Spinal cord (tissue), 10 donors: ENCODE measurements around the gene STAT5B. TPM values are rescaled to one million over a fixed set of nuclear protein-coding genes. Genes with fewer than 3 reads are reported as not detected.
"Not testable (repeated sequence)": the region's sequence is repeated elsewhere in the genome, so short reads cannot be mapped to it uniquely, and the experiment has no call there.

ENCODE experiments used
- DNase-seq, 6 donors: peaks; one replicate each; pipeline versions ENCODE4 v3.0.0 to v3.0.0-alpha.2; 2013 to 2015; ENCODE audit warnings: low spot score in 6 of 6, low read depth in 4 of 6
- H3K27ac ChIP-seq: one replicate; pipeline ENCODE4 v1.5.1; 2013; ENCODE audit warnings: low read depth, low read length, control low read depth
- H3K27me3 ChIP-seq: one replicate; pipeline ENCODE4 v1.6.1; 2013; ENCODE audit warnings: low read length; ENCODE audit not compliant: control insufficient read depth, insufficient read depth
- H3K36me3 ChIP-seq: one replicate; pipeline ENCODE4 v1.6.1; 2013; ENCODE audit warnings: low read length; ENCODE audit not compliant: control insufficient read depth, insufficient read depth
- H3K4me1 ChIP-seq: one replicate; pipeline ENCODE4 v1.6.1; 2013; ENCODE audit warnings: low read length; ENCODE audit not compliant: control insufficient read depth, insufficient read depth
- H3K4me3 ChIP-seq: one replicate; pipeline ENCODE4 v1.5.1; 2013; ENCODE audit warnings: low read depth, low read length, control low read depth
- H3K9me3 ChIP-seq: one replicate; pipeline ENCODE4 v1.6.1; 2013; ENCODE audit warnings: low read length; ENCODE audit not compliant: control insufficient read depth, insufficient read depth
- WGBS: methylation state at CpG from one replicate; pipeline ENCODE4 v1.1.5; 2013; ENCODE audit warnings: missing lambda C conversion rate; ENCODE audit not compliant: insufficient coverage; 5-methylcytosine and 5-hydroxymethylcytosine counted together
- polyA plus RNA-seq, 2 donors: library from polyadenylated mRNA; unstranded; fragments of 120-200 nt; gene quantifications; one replicate each; pipeline ENCODE4 v1.2.1, GENCODE V29; 2013; ENCODE audit not compliant: insufficient read length in 2 of 2
- total RNA-seq, 2 donors: library from RNA; depleted of rRNA in 1 of 2; stranded (reverse); fragments of 120-200 nt in 1 of 2; fragments of >200 nt in 1 of 2; gene quantifications; one replicate each; pipeline versions ENCODE4 v1.2.3 to v1.2.4, GENCODE V29; 2013 to 2014
- donor health status: healthy.

Gene STAT5B
- total and polyA plus RNA-seq, 4 donors, result 27.2 to 44.1 (median 32.0) TPM

DNA sequence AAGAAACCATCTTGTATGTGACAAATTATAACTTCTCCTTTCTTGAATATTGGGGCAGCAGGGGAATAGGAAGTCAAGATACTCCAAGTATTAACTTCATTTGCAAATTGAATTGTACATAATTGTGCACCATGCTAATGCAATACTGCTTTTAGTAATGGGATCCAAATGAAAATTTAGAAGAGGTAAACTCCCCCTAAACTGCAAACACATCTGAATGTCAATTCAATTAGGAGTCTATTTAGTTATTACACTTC is 4.5 kb downstream of the STAT5B start:
- H3K9me3 ChIP-seq, result no peaks in the 10 kb centered on the region
- H3K27me3 ChIP-seq, result no peaks in the 10 kb centered on the region
- no peak overlapping the region for H3K4me3 ChIP-seq
- no peak for DNase-seq
- no peaks in the 10 kb centered on the region for H3K36me3 ChIP-seq
- H3K4me1 ChIP-seq, result peaks cover 2% of the 10 kb centered on the region
- H3K27ac ChIP-seq, result no peak overlapping the region

DNA sequence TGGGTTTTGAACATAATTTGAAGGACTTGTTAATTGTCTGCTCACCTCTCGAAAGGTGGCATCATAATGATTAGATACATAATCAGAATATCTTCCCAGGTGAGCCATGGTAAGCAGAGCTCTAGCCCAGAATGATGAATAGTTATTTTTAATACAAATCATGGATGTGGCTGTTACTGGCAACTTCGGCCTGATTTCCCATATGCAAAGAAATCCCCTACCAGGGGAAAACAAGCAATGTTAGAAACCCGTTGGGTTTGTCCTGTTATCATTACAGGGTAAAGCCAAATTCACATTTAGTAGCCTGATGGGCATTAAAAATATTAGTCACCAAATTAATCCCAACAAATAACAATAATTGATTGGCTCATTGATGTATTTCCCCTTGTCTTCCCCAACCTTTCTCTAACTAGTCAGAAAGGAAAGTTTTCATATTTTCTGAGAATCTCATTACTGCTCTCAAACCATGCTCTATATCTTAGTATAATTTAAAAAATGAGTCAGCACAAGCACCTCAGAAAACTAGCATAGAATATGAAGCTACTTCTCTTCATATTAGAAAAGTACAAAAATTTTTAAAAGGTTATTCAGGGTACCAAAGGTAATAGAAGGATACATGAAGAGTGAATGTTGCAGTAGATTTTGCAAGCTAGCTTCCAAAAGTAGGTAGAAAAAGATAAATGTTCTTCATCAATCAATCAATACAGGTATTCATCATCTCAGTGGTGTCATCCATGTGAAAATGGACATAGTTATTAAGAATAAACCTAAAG is 5.0 kb downstream of the STAT5B start:
- no CpG with 5 or more reads among the region's 3 CpGs for WGBS
- Histone ChIP-seq H3K4me3 (no peak overlapping the region), H3K4me1 (no peaks in the 10 kb centered on the region), H3K9me3 (no peaks in the 10 kb centered on the region), H3K36me3 (no peaks in the 10 kb centered on the region), H3K27me3 (no peaks in the 10 kb centered on the region), H3K27ac (no peak overlapping the region)
- DNase-seq, result no peak

DNA sequence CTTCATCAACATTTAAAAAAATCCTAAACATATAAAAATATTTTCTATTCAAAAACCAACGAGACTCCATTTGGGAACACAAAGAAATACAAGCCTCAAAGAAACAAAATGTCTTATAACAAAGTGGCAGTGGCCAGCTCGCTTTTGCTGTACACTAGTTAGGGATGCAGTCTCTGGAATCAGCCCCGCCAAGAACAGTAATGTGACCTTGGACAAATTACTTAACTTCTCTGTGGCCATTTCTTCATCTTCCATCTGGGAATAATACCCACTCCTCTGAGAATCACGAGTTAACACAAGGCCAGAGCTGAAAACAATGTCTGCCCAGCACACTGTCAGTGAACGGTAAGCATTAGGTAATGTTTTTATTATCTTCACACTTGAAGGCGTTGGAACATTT is 5.6 kb downstream of the STAT5B start:
- Histone ChIP-seq H3K4me3 (no peak overlapping the region), H3K9me3 (no peaks in the 10 kb centered on the region), H3K27ac (no peak overlapping the region), H3K27me3 (no peaks in the 10 kb centered on the region), H3K4me1 (no peaks in the 10 kb centered on the region), H3K36me3 (no peaks in the 10 kb centered on the region)
- 77% methylated on average over 2 of the region's 6 CpGs for WGBS
- DNase-seq, result no peak

DNA sequence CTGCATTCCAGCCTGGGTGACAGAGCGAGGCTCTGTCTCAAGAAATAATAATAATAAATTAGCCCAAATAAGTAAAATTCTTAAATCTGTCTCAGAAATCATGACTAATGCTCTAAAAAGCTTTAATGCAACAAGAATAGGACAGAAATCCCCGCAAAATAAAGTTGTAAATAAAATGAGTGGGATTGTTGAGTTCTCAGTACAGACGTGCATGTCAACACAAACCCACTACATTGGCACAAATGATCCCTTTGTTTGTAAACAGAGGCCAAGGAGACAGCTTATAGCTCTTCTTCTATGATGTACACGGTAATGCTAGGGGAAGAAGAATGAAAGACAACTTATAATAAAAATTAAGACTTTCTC is 6.0 kb downstream of the STAT5B start:
- Histone ChIP-seq H3K4me1 (no peaks in the 10 kb centered on the region), H3K4me3 (no peak overlapping the region)
- no CpG with 5 or more reads among the region's 4 CpGs for WGBS

DNA sequence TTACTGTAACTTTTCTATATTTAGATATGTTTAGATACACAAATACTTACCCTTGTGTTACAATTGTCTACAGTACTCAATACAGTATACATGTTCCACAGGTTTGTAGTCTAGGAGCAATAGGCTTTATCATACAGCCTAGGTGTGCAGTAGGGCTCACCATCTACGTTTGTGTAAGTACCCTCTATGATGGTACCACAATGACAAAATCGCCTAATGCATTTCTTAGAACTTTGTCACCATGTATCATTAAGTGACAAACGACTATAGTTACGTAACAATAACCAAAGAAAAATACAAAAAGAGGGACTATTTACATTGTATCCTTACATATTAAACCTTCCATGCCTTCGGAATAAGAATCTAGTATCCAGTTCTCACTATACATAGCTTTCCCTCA is 8.0 kb downstream of the STAT5B start:
- no peak overlapping the region for H3K27ac ChIP-seq
- no peaks in the 10 kb centered on the region for H3K36me3 ChIP-seq
- H3K4me3 ChIP-seq, result no peak overlapping the region
- no peaks in the 10 kb centered on the region for H3K9me3 ChIP-seq
- DNase-seq, result no peak
- 85% methylated on average over 4 of the region's 5 CpGs for WGBS
- no peaks in the 10 kb centered on the region for H3K4me1 ChIP-seq
- no peaks in the 10 kb centered on the region for H3K27me3 ChIP-seq

More for the DNA sequence above, 6.0 kb downstream of the STAT5B start:
- DNase-seq, result no peak
- no peaks in the 10 kb centered on the region for H3K27me3 ChIP-seq
- H3K36me3 ChIP-seq, result no peaks in the 10 kb centered on the region
- H3K27ac ChIP-seq, result no peak overlapping the region
- no peaks in the 10 kb centered on the region for H3K9me3 ChIP-seq

DNA sequence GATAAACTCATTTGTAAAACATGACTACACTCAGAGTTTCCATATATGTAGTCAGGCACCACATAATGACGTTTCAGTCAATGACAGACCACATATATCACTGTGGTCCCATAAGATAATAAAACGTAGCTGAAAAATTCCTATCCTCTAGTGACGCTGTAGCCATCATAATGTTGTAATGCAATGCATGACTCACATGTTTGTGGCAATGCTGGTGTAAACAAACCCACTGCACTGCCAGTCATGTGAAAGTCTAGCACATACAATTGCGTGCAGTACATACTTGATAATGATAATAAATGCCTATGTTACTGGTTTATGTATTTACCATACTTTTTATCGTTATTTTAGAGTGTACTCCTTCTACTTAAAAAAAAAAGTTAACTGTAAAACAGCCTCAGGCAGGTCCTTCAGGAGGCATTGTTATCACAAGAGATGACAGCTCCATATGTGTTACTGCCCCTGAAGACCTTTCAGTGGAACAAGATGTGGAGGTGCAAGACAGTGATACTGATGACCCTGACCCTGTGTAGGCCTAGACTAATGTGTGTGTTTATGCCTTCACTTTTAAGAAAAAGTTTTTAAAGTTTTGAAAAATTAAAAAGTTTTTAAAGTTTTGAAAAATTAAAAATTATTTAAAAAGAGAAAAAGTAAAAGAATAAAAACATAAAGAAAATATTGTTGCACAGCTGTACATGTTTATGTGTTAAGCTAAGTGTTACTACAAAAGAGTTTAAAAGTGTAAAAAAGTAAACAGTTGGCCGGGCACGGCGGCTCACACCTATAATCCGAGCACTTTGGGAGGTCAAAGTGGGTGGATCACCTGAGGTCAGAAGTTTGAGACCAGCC is 9.0 kb downstream of the STAT5B start:
- Histone ChIP-seq H3K9me3 (no peaks in the 10 kb centered on the region), H3K27me3 (no peaks in the 10 kb centered on the region), H3K4me1 (no peaks in the 10 kb centered on the region), H3K4me3 (no peak overlapping the region), H3K36me3 (no peaks in the 10 kb centered on the region), H3K27ac (no peak overlapping the region)
- no CpG with 5 or more reads among the region's 9 CpGs for WGBS
- no peak for DNase-seq

DNA sequence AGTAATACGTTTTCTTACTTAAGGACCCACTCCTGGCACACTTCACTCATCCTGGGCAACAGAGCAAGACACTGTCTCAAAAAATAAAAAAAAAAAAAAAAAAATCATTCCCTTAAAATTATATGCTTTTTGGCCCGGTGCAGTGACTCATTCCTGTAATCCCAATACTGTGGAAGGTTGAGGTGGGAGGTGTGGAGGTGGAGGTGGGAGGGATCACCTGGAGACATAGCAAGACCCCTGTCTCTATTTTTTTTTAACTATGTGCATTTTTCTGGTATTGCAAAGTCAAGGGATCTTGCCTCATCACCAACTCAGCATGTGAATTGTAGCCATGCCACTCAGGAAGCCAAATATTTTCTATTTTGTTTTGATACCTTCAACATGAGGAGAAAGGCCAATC is 9.7 kb downstream of the STAT5B start:
- Histone ChIP-seq H3K27me3 (no peaks in the 10 kb centered on the region), H3K4me3 (no peak overlapping the region), H3K36me3 (no peaks in the 10 kb centered on the region), H3K9me3 (no peaks in the 10 kb centered on the region), H3K4me1 (no peaks in the 10 kb centered on the region), H3K27ac (no peak overlapping the region)
- no peak for DNase-seq
- no CpG with 5 or more reads among the region's 2 CpGs for WGBS

DNA sequence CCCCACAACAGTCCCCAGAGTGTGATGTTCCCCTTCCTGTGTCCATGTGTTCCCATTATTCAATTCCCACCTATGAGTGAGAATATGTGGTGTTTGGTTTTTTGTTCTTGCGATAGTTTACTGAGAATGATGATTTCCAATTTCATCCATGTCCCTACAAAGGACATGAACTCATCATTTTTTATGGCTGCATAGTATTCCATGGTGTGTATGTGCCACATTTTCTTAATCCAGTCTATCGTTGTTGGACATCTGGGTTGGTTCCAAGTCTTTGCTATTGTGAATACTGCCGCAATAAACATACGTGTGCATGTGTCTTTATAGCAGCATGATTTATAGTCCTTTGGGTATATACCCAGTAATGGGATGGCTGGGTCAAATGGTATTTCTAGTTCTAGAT is 11.8 kb downstream of the STAT5B start:
- not testable (repeated sequence) for H3K27me3 ChIP-seq, H3K36me3 ChIP-seq, H3K27ac ChIP-seq, H3K4me3 ChIP-seq, H3K9me3 ChIP-seq, DNase-seq, H3K4me1 ChIP-seq
- no CpG with 5 or more reads among the region's 4 CpGs for WGBS

DNA sequence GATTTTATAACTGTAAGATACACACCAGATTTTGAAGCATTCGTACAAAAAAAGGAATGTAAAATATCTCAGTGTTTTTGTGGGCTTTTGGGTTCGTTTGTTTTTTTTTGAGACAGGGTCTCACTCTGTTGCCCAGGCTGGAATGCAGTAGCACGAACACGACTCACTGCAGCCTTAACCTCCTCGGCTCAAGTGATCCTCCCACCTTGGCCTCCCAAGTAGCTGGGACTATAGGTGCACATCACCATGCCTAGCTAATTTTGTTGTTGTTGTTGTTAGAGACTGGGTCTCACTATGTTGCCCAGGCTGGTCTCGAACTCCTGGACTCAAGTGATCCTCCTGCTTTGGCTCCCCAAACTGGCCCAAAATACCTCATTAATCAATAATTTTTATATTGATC is 15.9 kb downstream of the STAT5B start:
- Histone ChIP-seq H3K36me3 (no peaks in the 10 kb centered on the region), H3K27ac (no peak overlapping the region), H3K4me3 (no peak overlapping the region), H3K9me3 (no peaks in the 10 kb centered on the region), H3K27me3 (no peaks in the 10 kb centered on the region), H3K4me1 (peaks cover 4% of the 10 kb centered on the region)
- no peak for DNase-seq
- WGBS, result 95% methylated on average over 4 of the region's 6 CpGs

DNA sequence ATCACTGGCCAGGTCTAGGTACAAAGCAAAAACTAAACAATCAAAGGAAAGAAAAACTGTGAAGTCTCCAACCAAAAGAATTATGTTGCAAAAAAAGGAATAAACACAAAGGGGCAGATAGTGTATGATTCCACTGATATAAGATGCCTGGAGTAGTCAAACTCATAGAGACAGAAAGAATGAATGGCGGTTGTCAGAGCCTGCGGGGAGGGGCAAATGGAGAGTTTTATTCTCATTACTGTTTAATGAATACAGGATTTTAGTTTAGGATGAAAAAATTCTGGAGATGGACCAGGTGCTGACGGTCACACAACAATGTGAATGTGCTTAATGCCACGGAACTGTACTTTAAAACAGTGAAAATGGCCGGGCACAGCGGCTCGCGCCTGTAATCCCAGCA is 20.7 kb downstream of the STAT5B start:
- no peak overlapping the region for H3K27ac ChIP-seq
- H3K4me1 ChIP-seq, result peaks cover 4% of the 10 kb centered on the region
- no peaks in the 10 kb centered on the region for H3K27me3 ChIP-seq
- 91% methylated on average over 8 of the region's 8 CpGs for WGBS
- no peak for DNase-seq
- H3K9me3 ChIP-seq, result no peaks in the 10 kb centered on the region
- H3K36me3 ChIP-seq, result no peaks in the 10 kb centered on the region
- H3K4me3 ChIP-seq, result no peak overlapping the region
